GM18505 (cell line): ENCODE results near the gene EDDM3A.
"Not testable (repeated sequence)": the region's sequence is repeated elsewhere in the genome, so short reads cannot be mapped to it uniquely, and the experiment has no call there.

Source experiments
- ATAC-seq: cut with Tn5 transposase; IDR thresholded peaks from one replicate; pipeline ENCODE4 v1.9.1; 2021; ENCODE audit not compliant: unreplicated experiment
- POLR2A ChIP-seq: IDR thresholded peaks from 4 replicates; pipeline ENCODE4 v1.6.1; 2011; ENCODE audit warnings: borderline replicate concordance; ENCODE audit not compliant: insufficient read depth, insufficient read length; ENCODE audit errors: extremely low read depth

EDDM3A gene, protein sequence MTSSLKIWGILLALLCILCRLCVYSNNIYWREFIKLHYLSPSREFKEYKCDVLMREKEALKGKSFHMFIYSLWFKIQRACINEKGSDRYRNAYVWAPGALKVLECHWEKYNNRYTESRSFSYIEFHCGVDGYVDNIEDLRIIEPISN

DNA sequence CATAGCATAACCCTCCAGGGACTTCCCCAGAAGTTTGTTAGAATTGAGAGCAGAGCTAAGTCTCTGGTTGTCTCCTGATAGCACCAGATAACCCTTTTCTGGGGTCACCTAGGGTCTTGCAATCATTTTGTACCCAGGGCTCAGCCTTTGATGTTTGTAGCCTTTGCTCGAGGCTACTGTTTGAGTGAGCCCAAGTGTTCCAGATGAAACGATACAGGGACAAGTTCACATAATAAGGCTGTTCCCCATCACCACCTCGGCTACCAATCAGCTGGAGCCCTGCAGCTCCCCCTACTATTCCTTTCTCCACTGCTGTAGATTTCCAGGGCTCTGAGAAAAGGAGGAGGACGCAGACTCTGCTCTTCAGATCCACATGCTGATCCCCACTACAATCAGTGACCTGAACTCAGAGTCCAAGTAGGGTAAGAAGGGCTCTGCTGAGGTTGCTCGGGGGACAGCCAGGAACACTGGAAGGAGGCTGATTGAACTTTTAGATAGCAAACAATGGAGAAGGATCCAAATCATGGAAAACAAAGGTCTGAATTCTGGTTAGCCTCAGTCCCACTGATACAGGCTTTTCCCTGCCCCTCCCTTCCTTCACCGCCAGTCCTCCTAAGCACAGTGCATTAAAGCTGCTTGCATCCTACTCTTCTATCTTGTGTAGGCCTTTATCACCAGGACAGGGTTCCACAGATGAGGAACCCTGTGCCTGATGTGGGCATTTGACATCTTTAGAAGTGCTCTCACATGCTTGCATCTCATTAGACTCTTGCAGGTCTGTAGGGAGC, at the start of gene EDDM3A:
EDDM3A (plus strand) TSS at position 317 of the 788 bp plus-strand sequence. CDS start 1,694 bp downstream, outside the sequence.
- ATAC-seq: no peak
- no peak for TF ChIP-seq POLR2A

DNA sequence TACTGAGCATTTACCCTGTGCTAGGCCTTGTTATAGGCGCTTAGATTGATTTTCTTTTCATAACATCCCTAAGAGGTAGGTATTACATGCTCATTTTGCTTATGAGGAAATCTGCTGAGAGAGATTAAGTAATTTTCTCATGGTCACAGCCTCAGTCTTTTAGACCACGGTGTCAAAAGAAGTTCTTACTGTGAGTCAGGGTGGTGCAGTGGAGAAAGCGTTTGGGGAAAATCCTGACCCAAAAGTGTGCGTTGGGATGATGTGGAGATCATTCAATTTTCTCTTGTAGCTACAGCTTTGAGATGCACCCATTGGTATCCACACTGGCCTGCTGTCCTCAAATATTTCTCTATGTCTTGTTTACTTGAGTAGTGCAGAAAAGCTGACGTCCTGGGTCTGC, 48.9 kb upstream of the EDDM3A start:
- no peak for TF ChIP-seq POLR2A
- no peak for ATAC-seq

DNA sequence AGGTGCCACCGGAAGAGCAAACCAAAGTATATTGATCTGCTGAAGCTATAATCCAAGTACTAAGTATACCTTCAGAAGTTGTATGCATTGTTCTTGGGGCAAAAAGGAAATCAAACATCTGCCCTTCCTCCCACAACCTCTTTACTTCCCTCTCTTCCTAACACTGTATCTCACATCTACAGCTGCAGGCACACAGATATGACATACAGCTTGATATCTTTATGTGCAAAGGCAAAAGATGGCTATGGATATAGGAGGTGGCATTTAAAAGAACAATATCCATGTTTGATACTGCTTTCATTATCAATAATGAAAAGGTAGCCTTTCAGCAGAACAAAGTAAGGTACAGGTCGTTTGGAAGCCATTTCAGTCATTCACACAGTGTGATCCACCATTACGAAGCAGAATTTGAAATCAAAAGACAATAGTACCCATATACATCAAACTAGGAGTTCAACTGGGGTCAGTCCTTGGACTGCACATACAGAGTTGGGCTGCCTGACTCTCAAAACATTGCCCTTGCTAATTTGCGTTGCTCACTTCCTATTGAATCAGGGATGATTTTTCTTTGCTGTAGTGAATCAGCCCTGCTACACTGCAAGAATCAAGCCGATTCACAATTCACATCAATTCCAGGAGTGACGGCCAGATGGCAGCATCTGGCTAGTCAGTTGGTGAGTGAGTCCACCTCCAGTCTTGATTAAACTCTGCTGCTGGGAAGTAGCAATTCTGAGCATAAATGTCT, 48.2 kb upstream of the EDDM3A start:
- TF ChIP-seq POLR2A: no peak
- ATAC-seq: no peak

DNA sequence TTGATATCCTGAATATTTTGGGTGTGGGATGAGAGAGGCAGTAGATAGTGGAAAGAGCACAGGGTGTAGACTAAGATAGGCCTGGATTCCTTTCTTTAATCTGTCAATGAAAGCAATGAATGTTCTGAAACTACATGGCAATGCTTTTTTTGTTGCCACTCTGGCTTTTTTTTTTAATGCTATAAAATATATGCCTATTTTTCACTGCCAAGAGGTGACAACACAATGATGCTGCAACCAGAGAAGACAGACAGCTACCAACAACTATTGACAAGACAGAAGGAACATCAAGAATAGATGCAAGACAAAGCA, 47.7 kb upstream of the EDDM3A start:
- TF ChIP-seq POLR2A: no peak
- no peak for ATAC-seq

DNA sequence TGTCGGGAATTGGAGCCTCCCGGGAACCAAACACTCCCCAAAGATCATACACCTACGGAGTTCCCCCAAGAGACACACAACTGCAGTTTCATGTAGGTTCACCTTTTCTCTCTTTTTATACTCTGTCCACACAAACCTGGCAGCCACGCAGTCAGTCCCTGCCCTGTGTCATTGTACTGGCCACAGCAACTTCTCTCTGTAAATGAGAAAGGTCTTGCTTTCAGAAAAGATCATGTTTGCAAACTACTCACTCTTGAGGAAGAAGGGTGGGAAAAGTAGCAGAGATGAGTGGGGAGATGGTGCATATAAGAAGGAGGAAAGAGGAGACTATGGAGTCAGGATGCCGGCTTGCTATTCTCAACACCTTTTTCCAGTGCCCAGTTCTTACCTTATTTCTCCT, 46.8 kb upstream of the EDDM3A start:
- no peak for ATAC-seq
- no peak for TF ChIP-seq POLR2A

DNA sequence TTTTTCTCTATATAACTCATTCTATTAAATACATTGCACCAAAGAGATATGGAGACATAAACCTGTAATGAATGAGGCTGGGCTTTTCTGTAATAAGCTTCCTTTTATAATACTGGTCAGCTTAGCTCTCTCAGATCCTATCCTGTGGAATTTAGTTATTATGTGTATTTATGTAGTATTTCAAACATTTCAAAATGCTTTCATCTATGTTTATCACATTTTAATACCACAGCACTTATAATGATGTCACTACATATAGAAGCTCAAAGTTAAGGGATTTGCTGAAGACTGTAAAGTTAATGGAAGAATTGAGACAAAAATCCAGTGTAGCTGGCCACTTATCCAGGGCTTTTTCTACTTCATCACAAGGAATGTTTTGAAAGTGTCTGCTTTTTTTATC, 45.8 kb upstream of the EDDM3A start:
- no peak for ATAC-seq
- TF ChIP-seq POLR2A: no peak

DNA sequence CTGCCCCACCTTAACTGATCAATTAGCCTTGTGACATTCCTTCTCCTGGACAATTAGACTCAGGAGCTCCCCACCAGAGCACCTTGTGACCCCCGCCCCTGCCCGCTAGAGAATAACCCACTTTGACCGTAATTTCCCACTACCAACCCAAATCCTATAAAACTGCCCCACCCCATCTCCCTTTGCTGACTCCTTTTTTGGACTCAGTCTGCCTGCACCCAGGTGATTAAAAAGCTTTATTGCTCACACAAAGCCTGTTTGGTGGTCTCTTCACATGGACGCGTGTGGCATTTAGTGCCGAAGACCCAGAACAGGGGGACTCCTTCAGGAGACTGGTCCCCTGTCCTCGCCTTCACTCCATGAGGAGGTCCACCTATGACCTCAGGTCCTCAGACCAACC, 44.7 kb upstream of the EDDM3A start:
- ATAC-seq: not testable (repeated sequence)

DNA sequence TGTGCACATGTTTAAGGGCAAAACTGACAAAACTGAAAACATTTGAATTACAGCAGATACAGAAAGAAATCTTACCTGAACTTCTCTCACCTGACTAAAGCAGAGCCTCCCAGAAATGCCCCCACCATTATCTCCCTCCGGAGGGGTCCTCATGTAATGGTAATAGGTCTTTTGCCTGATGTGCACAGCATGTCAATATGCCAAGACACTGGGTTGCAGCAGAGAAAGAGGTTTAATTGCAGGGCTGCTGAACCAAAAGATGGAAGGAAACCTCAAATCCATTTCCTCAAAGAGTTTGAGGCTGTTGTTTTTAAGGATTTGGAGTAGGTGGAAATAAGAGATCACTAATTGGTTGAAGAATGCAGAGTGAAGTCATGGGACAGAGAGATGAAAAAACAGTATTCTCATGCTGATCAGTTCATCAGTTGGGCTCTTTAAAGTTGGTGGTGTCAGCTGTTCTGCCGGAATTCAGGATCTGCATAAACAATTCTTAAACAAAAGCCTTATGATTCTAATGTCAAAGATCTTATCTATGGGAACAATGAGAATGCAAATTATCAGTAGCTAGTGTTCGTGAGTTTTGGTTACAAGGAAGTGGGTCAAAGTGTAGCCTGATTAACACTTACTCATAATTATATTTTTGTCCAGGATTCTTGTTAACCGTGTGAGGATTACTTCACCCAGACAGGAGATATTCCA, 38.9 kb upstream of the EDDM3A start:
- TF ChIP-seq POLR2A: no peak
- no peak for ATAC-seq

DNA sequence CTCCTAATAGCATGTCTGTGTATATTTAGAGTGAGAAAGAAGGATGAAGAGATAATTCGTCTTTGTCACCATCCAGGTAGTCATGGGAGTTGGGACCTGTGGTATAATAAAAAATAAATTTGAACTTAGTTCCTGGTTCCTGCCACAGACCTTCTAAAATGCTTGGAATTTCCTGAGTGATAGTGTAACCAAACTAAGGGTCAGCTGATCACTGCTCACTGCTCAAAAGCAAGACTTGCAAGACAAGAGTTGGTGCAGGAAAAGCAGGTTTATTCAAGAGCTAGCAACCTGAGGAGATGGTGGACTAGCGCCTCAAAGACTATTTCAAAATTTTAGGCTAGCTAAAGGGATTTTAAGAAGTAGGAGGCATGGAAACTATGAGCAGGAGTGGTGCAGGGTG, 38.1 kb upstream of the EDDM3A start:
- TF ChIP-seq POLR2A: no peak
- ATAC-seq: no peak

DNA sequence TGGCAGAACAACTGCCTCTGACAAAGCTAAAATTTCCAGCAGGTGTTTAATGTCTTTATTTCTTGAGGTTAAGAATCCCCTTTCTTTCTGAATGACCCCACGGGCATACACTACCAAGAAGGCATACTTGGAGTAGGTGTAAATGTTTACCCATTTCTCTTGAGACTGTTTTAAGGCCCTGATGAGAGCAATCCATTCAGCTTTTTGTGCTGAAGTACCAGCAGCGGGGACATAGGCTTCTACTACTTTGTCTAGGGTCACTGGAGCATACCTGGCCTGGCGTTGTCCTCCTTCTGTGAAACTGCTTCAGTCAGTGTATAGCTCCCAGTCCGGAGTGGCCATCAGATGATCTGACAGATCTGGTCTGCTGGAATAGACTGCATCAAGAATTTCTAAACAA, 34.4 kb upstream of the EDDM3A start:
- TF ChIP-seq POLR2A: no peak
- ATAC-seq: no peak

DNA sequence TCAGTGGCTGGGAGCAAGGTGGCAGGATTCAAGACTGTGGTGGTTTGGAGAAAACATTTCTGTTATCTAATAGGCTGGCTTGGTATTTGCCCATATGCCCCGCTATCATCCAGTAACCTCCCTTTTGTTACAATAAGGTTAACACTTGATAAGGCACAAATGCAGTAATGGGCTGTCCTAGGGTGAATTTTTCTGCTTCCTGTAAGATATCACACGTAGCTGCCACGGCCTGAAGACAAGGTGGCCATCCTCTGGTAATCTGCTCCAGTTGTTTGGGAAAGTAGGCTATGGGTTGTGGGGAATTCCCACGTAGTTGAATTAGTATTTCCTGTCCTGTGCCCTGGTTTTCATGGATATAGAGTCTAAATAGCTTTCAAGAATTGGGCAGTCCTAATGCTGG, 34.0 kb upstream of the EDDM3A start:
- no peak for TF ChIP-seq POLR2A
- ATAC-seq: no peak

DNA sequence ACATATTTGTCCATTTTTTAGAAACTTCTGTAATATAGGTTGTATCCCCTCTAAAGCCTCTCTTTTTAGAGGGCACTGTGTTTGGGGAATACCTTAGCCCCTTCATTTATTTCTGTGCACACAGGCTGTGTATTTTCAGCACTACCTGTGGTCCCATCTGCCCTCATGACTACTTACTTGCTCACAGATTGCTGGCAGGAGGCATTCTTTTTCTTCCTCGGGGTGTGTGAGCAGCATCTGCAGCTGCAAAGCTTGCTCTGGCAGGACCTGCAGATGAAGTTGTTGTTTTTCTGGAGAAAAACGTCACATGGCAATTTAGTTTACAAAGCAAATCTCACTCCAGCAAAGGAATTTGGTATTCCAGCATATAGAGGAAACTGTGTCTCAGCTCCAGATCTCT, 32.8 kb upstream of the EDDM3A start:
- ATAC-seq: no peak
- no peak for TF ChIP-seq POLR2A

DNA sequence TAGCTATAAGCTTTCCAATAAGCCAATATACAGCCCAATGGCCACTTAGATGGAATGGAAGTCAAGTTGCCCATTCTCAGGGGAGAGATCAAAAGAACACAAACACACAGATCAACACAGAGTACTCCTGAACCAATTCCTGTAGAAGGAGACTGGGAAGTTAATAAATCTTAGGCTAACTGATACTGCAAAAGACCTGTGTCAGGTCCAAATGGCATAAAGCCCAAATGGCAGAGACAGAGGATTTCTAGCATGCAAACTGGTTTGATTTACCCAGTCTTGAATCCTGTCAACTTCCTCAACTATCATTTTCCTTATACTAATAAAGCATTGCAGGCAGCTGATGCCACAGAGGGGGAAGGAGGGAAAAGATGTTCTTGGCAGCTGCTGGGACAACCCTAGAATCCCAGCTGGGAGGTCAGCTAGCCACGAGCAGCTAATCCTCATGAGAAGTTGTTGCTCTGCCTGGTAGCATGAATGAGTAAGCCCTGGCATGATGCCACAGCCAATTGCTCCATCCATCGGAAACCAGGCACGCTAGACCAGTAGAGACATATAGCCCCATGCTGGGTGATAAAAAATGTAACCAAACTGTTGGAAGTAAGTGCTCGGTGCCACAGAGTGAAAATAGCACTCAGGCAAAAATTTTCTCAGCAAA, 31.0 kb upstream of the EDDM3A start:
- no peak for TF ChIP-seq POLR2A
- ATAC-seq: no peak

DNA sequence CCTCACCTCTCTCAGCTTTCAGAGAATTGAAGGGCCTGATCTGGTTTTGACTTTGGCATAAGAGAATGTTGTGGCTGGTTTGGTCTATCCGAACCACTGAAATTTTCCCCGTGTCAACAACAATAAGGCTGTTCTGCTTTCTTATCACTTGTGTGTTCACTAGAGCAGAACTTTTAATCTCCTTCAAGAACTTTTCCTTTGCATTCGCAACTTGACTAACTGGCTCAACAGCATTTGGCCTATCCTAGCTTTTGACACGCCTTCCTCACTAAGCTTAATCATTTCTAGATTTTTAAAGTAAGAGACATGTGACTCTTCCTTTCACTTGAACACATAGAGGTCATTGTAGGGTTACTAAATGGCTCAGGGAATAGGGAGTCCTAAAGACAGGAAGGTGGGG, 25.9 kb upstream of the EDDM3A start:
- TF ChIP-seq POLR2A: no peak
- no peak for ATAC-seq

DNA sequence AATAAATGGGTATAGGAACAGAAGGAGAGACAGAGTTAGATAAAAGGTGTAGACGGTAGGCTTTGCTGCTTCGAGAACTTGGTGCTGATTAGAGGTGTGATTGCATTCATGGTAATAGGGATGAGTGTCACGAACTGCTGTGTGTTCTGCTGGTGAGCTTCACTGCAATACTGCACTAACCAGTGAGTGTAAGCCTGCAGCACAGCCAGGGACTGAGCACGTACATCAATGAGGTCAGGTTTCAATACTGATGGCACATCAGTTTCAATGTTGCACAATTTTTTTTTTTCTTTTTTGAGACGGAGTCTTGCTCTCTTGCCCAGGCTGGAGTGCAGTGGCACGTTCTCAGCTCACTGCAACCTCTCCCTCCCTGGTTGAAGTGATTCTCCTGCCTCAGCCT, 24.9 kb upstream of the EDDM3A start:
- no peak for ATAC-seq
- TF ChIP-seq POLR2A: no peak
